Osteoblast (primary cell): Measurements from ENCODE around the gene SPTLC3. TPM values are rescaled to one million over a fixed set of nuclear protein-coding genes. Genes with fewer than 3 reads are reported as not detected.

Experiments used
- DNase-seq: peaks from one replicate; pipeline ENCODE4 v3.0.0; 2011; ENCODE audit warnings: low spot score, mixed read lengths; ENCODE audit not compliant: insufficient read length; ENCODE audit errors: missing footprints
- H2AFZ ChIP-seq: 2 replicates; pipeline ENCODE4 v1.6.0; 2011; ENCODE audit warnings: mild to moderate bottlenecking, low read length
- H3K27ac ChIP-seq: 2 replicates; pipeline ENCODE4 v1.5.1; 2011; ENCODE audit warnings: mild to moderate bottlenecking, low read depth, low read length, moderate library complexity
- H3K27me3 ChIP-seq: 2 replicates; pipeline ENCODE4 v1.6.0; 2012; ENCODE audit warnings: mild to moderate bottlenecking, control low read depth, inconsistent platforms, low read length, moderate library complexity; ENCODE audit not compliant: insufficient read depth
- H3K36me3 ChIP-seq: 2 replicates; pipeline ENCODE4 v1.5.1; 2011; ENCODE audit warnings: mild to moderate bottlenecking, low read length, control low read depth, moderate library complexity; ENCODE audit not compliant: insufficient read depth
- H3K4me1 ChIP-seq: 2 replicates; pipeline ENCODE4 v1.5.1; 2011; ENCODE audit warnings: mild to moderate bottlenecking, low read length, control low read depth, moderate library complexity; ENCODE audit not compliant: insufficient read depth
- H3K4me2 ChIP-seq: 2 replicates; pipeline ENCODE4 v1.6.0; 2011; ENCODE audit warnings: mild to moderate bottlenecking, low read length; ENCODE audit not compliant: insufficient read depth
- H3K4me3 ChIP-seq: fragments of 200-600 bp; sonication (generic); 3 replicates; pipeline ENCODE4 v1.5.1; 2012; ENCODE audit warnings: mild to moderate bottlenecking, low read length, inconsistent platforms; ENCODE audit not compliant: insufficient read depth
- H3K79me2 ChIP-seq: 2 replicates; pipeline ENCODE4 v1.6.0; 2012; ENCODE audit warnings: mild to moderate bottlenecking, low read length, control low read depth, inconsistent platforms; ENCODE audit not compliant: insufficient read depth
- H3K9me3 ChIP-seq: 2 replicates; pipeline ENCODE4 v1.5.1; 2011; ENCODE audit warnings: low read depth, low read length, control low read depth
- H4K20me1 ChIP-seq: 2 replicates; pipeline ENCODE4 v1.6.0; 2012; ENCODE audit warnings: mild to moderate bottlenecking, low read length, control low read depth; ENCODE audit not compliant: insufficient read depth
- CTCF ChIP-seq: IDR thresholded peaks from 2 replicates; pipeline ENCODE4 v1.5.1; 2011; ENCODE audit warnings: mild to moderate bottlenecking, low read depth, low read length, moderate library complexity; ENCODE audit errors: extremely low read depth
- total RNA-seq: library from RNA; depleted of rRNA; stranded (reverse); fragments of >200 nt; gene quantifications from 2 replicates; pipeline ENCODE4 v1.2.3, GENCODE V29; 2012

SPTLC3 gene
- total RNA-seq, 1 donor = 14.8 TPM

DNA sequence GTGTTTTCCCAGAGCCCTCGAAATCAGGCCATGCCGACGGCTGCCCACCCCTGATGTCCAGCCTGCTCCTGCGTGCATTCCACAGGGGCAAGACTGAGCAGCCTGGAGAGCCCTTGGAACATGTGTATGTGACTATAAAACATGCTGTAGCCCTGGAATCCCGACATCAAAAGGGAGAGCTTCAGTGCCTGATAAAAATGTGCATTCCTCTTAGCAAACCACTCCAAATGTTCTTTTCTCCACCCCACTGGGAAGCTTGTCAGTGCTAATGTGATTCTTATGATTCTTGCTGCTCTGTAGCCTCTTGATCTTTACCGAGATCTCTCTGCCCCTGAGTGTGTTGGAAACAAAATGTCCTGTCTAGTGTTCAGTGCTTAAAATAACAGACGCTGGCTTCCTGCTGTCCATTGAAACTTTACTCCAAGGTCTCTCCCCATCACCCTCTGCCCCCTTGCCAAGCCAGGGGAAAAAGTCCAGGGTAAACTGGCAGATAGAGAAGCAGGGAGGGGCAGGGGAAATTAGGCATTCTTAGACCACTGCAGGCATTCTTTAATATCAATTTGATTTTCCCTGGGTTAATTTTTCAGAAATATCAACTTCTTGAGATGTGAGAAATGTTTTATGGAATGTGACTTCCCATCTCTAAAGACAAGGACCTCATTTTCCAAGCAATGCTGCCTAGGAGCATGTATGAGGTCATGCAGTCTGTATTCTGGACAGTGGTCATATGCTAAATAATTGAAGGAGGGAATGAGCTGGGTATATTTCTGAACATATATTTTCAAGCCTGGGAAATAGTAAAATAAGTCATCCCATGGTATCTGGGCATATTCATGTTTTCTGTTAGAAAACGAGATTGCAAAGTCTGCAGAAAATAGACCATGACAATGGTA, 138.5 kb downstream of the SPTLC3 start:
- no peak overlapping the region for H2AFZ ChIP-seq
- H4K20me1 ChIP-seq = no peaks in the 10 kb centered on the region
- no peaks in the 10 kb centered on the region for H3K9me3 ChIP-seq
- no peaks in the 10 kb centered on the region for H3K79me2 ChIP-seq
- TF ChIP-seq CTCF = no peak
- H3K36me3 ChIP-seq = no peaks in the 10 kb centered on the region
- no peak overlapping the region for H3K4me2 ChIP-seq
- H3K4me3 ChIP-seq = no peak overlapping the region
- H3K27me3 ChIP-seq = no peaks in the 10 kb centered on the region
- DNase-seq = no peak
- H3K27ac ChIP-seq = no peak overlapping the region
- no peaks in the 10 kb centered on the region for H3K4me1 ChIP-seq

DNA sequence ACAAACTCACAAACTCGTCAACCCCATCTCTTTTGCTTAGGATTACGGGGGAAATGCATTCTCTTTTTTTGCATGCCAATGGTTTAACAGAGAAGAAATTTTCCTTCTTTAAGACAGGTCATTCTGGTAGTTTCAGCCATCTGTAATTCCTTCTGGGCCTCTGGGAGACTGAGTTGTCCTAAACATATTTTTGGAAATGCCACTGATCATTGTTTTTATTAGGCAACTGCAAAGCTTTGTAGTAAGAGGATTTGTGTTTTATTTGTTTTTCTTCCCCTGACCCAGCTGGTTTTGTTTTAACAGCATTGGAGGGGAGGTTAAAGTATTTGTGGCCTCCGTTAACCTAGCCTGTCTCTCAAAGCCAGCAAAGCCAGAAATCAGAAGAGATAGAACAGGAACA, 139.2 kb downstream of the SPTLC3 start:
- no peak for TF ChIP-seq CTCF
- no peak overlapping the region for H3K4me3 ChIP-seq
- no peak overlapping the region for H3K4me2 ChIP-seq
- no peaks in the 10 kb centered on the region for H3K79me2 ChIP-seq
- H3K27ac ChIP-seq = no peak overlapping the region
- no peak for DNase-seq
- H3K27me3 ChIP-seq = no peaks in the 10 kb centered on the region
- H2AFZ ChIP-seq = no peak overlapping the region
- no peaks in the 10 kb centered on the region for H3K36me3 ChIP-seq
- no peaks in the 10 kb centered on the region for H4K20me1 ChIP-seq
- H3K4me1 ChIP-seq = no peaks in the 10 kb centered on the region
- H3K9me3 ChIP-seq = no peaks in the 10 kb centered on the region

- Histone ChIP-seq H4K20me1 (no peaks in the 10 kb centered on the region), H3K4me2 (no peak overlapping the region), H3K9me3 (no peaks in the 10 kb centered on the region), H3K4me3 (no peak overlapping the region), H3K4me1 (no peaks in the 10 kb centered on the region), H2AFZ (no peak overlapping the region), H3K79me2 (no peaks in the 10 kb centered on the region), H3K27ac (no peak overlapping the region), H3K36me3 (no peaks in the 10 kb centered on the region), H3K27me3 (no peaks in the 10 kb centered on the region)
- TF ChIP-seq CTCF = no peak
- DNase-seq = no peak
Measured at GRCh38 chr20:13148402-13148801, 139.6 kb downstream of the SPTLC3 start.

DNA sequence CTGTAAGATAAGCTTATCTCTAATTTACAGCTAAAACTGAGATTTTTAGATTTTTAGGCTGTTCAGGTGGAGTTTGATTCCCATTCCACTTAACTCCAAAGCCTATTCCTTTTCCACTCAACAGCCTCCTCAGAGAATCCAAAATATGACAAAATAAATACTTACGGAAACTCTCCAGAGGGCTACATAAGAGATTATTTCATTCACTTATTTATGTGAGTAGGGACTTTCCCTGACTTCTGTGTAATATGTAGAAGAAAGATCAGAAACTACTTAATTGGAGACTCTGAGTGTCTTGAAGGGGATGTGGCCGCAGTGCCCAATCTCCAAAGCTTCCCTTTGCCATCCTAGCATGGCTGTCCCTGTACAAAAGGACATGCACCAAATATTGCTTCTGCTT, 140.2 kb downstream of the SPTLC3 start:
- TF ChIP-seq CTCF = no peak
- H3K27ac ChIP-seq = no peak overlapping the region
- no peaks in the 10 kb centered on the region for H3K36me3 ChIP-seq
- H3K27me3 ChIP-seq = no peaks in the 10 kb centered on the region
- H2AFZ ChIP-seq = no peak overlapping the region
- no peaks in the 10 kb centered on the region for H3K79me2 ChIP-seq
- no peak overlapping the region for H3K4me3 ChIP-seq
- H3K4me2 ChIP-seq = no peak overlapping the region
- no peaks in the 10 kb centered on the region for H3K9me3 ChIP-seq
- H3K4me1 ChIP-seq = no peaks in the 10 kb centered on the region
- H4K20me1 ChIP-seq = no peaks in the 10 kb centered on the region
- DNase-seq = no peak
